GM12891 (cell line): ENCODE measurements around the gene LRRC4.

Experiments
- POLR2A ChIP-seq: IDR thresholded peaks from 2 replicates; pipeline ENCODE4 v1.6.1; 2011; ENCODE audit warnings: low read depth, low read length, control low read depth
- POLR2AphosphoS5 ChIP-seq: IDR thresholded peaks from 2 replicates; pipeline ENCODE4 v1.6.1; 2011; ENCODE audit warnings: low read depth, low read length, control low read depth
- TAF1 ChIP-seq: IDR thresholded peaks from 2 replicates; pipeline ENCODE4 v1.6.1; 2011; ENCODE audit warnings: low read depth, low read length, control low read depth

DNA sequence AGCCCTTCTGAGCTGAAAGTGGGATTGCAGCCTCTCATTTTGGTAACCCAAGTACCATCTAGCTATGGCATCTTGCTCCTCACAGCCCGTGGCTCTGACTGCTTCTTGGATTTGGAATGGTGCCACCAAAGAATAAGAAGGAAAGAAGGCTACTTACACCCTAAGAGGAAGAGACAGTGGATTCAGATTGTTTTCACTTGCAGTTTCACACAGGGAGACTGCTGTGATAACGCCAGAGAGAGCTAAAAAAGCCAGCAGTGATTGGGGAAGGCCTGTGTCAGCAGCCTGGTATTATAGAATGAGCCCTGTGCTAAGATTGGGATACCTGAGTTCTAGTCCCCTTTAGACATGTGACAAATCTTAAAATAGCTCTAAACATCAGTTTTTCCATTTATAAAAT, 3.6 kb upstream of the LRRC4 start:
- TF ChIP-seq POLR2A (no peak), TAF1 (no peak), POLR2AphosphoS5 (no peak)
